DND-41 (cell line): Measurements from ENCODE around the gene GPC5.

Experiments used
- ATAC-seq: fragments of 200-7000 bp; cut with Tn5 transposase; 3 replicates; pipeline ENCODE4 v1.9.1; 2021; ENCODE audit warnings: low read depth; ENCODE audit not compliant: insufficient read depth
- DNase-seq: peaks from one replicate; pipeline ENCODE4 v3.0.0-alpha.2; 2020
- H2AFZ ChIP-seq: 2 replicates; pipeline ENCODE4 v1.6.0; 2012; ENCODE audit warnings: low read depth, low read length
- H3K27ac ChIP-seq: 2 replicates; pipeline ENCODE4 v1.5.1; 2012; ENCODE audit warnings: low read length, inconsistent platforms
- H3K27me3 ChIP-seq: fragments of 200-600 bp; sonication (generic); 2 replicates; pipeline ENCODE4 v1.6.0; 2012; ENCODE audit warnings: low read length, mild to moderate bottlenecking, inconsistent platforms; ENCODE audit not compliant: insufficient read depth, poor library complexity
- H3K36me3 ChIP-seq: 2 replicates; pipeline ENCODE4 v1.5.1; 2012; ENCODE audit warnings: low read length, inconsistent platforms; ENCODE audit not compliant: insufficient read depth
- H3K4me1 ChIP-seq: 2 replicates; pipeline ENCODE4 v1.5.1; 2012; ENCODE audit warnings: mild to moderate bottlenecking, low read length; ENCODE audit not compliant: insufficient read depth
- H3K4me2 ChIP-seq: 2 replicates; pipeline ENCODE4 v1.6.0; 2012; ENCODE audit warnings: mild to moderate bottlenecking, moderate library complexity, low read length, inconsistent platforms; ENCODE audit not compliant: insufficient read depth
- H3K4me3 ChIP-seq, 2 experiments: fragments of 200-600 bp in 1 of 2; shearing (Covaris generic) in 1 of 2; 2 replicates each; pipeline ENCODE4 v1.5.1; 2012 to 2016; ENCODE audit warnings: inconsistent platforms in 2 of 2, low read length in 2 of 2, mild to moderate bottlenecking in 2 of 2, low read depth in 1 of 2, moderate library complexity in 1 of 2
- H3K79me2 ChIP-seq: 2 replicates; pipeline ENCODE4 v1.6.0; 2012; ENCODE audit warnings: low read length, inconsistent platforms; ENCODE audit not compliant: insufficient read depth
- H3K9ac ChIP-seq: 2 replicates; pipeline ENCODE4 v1.6.0; 2012; ENCODE audit warnings: low read depth, mild to moderate bottlenecking, inconsistent platforms, low read length, moderate library complexity
- H3K9me3 ChIP-seq: 2 replicates; pipeline ENCODE4 v1.5.1; 2012; ENCODE audit warnings: low read length, moderate library complexity, mild to moderate bottlenecking, inconsistent platforms; ENCODE audit not compliant: insufficient read depth, severe bottlenecking
- H4K20me1 ChIP-seq: 2 replicates; pipeline ENCODE4 v1.6.0; 2012; ENCODE audit warnings: low read length; ENCODE audit not compliant: insufficient read depth
- CTCF ChIP-seq: IDR thresholded peaks from 2 replicates; pipeline ENCODE4 v1.5.1; 2012; ENCODE audit warnings: borderline replicate concordance, low read length, moderate library complexity, mild to moderate bottlenecking; ENCODE audit not compliant: poor library complexity, severe bottlenecking; ENCODE audit errors: extremely low read depth
- EZH2 ChIP-seq: IDR thresholded peaks from 3 replicates; pipeline ENCODE4 v1.6.1; 2012; ENCODE audit warnings: borderline replicate concordance, low read depth, mild to moderate bottlenecking, moderate library complexity, low read length, inconsistent platforms; ENCODE audit not compliant: severe bottlenecking

GPC5 gene

GRCh38 chr13:92833071-92833470 lies 1434.7 kb downstream of the GPC5 start:
- Histone ChIP-seq H3K79me2 (no peaks in the 10 kb centered on the region), H3K4me3 (no peak overlapping the region), H3K27me3 (no peaks in the 10 kb centered on the region), H3K9ac (no peak overlapping the region), H2AFZ (no peak overlapping the region), H3K4me2 (no peak overlapping the region), H3K4me1 (no peaks in the 10 kb centered on the region), H4K20me1 (no peaks in the 10 kb centered on the region), H3K36me3 (no peaks in the 10 kb centered on the region), H3K9me3 (no peaks in the 10 kb centered on the region), H3K27ac (no peak overlapping the region)
- no peak for TF ChIP-seq EZH2
- DNase-seq = no peak
- no peak for ATAC-seq

GRCh38 chr13:92836171-92836570 lies 1437.8 kb downstream of the GPC5 start:
- no peaks in the 10 kb centered on the region for H4K20me1 ChIP-seq
- H3K9ac ChIP-seq = no peak overlapping the region
- no peak overlapping the region for H3K27ac ChIP-seq
- no peak overlapping the region for H3K4me3 ChIP-seq
- no peak for TF ChIP-seq EZH2
- no peak for TF ChIP-seq CTCF
- H3K4me2 ChIP-seq = no peak overlapping the region
- H3K9me3 ChIP-seq = no peaks in the 10 kb centered on the region
- no peaks in the 10 kb centered on the region for H3K27me3 ChIP-seq
- DNase-seq (no peak), ATAC-seq (no peak)
- no peaks in the 10 kb centered on the region for H3K79me2 ChIP-seq
- H3K36me3 ChIP-seq = no peaks in the 10 kb centered on the region
- H2AFZ ChIP-seq = no peak overlapping the region
- H3K4me1 ChIP-seq = no peaks in the 10 kb centered on the region

- no peak for ATAC-seq
- H3K4me3 ChIP-seq = no peak overlapping the region
Measured at GRCh38 chr13:92838786-92839185, 1440.4 kb downstream of the GPC5 start.

GRCh38 chr13:92842145-92842544 lies 1443.7 kb downstream of the GPC5 start:
- H2AFZ ChIP-seq = no peak overlapping the region
- H3K4me1 ChIP-seq = no peaks in the 10 kb centered on the region
- H3K9ac ChIP-seq = no peak overlapping the region
- no peaks in the 10 kb centered on the region for H3K79me2 ChIP-seq
- H4K20me1 ChIP-seq = no peaks in the 10 kb centered on the region
- ATAC-seq = no peak
- H3K4me3 ChIP-seq = no peak overlapping the region
- DNase-seq = no peak
- H3K27me3 ChIP-seq = no peaks in the 10 kb centered on the region
- H3K9me3 ChIP-seq = no peaks in the 10 kb centered on the region
- no peak overlapping the region for H3K4me2 ChIP-seq
- H3K36me3 ChIP-seq = no peaks in the 10 kb centered on the region
- H3K27ac ChIP-seq = no peak overlapping the region
- TF ChIP-seq CTCF (no peak), EZH2 (no peak)

More at GRCh38 chr13:92838786-92839185, 1440.4 kb downstream of the GPC5 start:
- TF ChIP-seq EZH2 = no peak
- TF ChIP-seq CTCF = no peak
- Histone ChIP-seq H3K4me1 (no peaks in the 10 kb centered on the region), H2AFZ (no peak overlapping the region), H3K9ac (no peak overlapping the region), H3K4me2 (no peak overlapping the region), H3K36me3 (no peaks in the 10 kb centered on the region), H3K27ac (no peak overlapping the region), H3K9me3 (no peaks in the 10 kb centered on the region), H4K20me1 (no peaks in the 10 kb centered on the region), H3K79me2 (no peaks in the 10 kb centered on the region), H3K27me3 (no peaks in the 10 kb centered on the region)
- no peak for DNase-seq
